ENCODE results near the gene ZNF628. TPM values are rescaled to one million over a fixed set of nuclear protein-coding genes. Genes with fewer than 3 reads are reported as not detected.
"Not testable (repeated sequence)": the region's sequence is repeated elsewhere in the genome, so short reads cannot be mapped to it uniquely, and the experiment has no call there.

ZNF628 gene
- total and polyA plus RNA-seq, 2 donors, result 1.1 to 4.8 TPM

DNA sequence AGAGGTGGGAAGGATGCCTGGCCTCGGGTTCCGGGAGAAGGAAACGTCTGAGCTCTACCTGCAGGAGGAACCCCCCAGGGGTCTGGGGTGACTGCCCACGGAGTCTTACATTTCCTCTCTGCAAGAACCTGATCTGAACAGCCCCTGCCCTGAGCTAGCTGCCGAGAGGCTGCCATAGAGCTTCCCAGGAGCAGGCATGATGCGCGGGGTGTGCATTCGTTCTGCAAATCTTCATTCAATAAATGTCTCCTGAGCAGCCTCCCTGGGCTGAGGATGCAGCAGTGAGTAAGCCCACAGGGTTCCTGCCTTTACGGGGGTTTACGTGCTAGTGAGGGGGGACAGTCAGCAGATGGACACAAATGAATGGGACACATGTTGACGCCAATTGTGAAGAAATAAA lies 31.8 kb upstream of the ZNF628 start:
- Histone ChIP-seq H3K4me3 (ENCODE audit: low read length in 2 of 2) (no peak overlapping the region), H3K36me3 (ENCODE audit: control insufficient read depth in 2 of 2, insufficient read depth in 2 of 2, low read length in 1 of 2) (no peaks in the 10 kb centered on the region), H3K9me3 (ENCODE audit: control insufficient read depth in 2 of 2, insufficient read depth in 1 of 2, low read length in 1 of 2) (peaks cover 0 to 15% of the 10 kb centered on the region in 2 donors), H3K27me3 (ENCODE audit: control insufficient read depth in 2 of 2, insufficient read depth in 1 of 2, low read length in 1 of 2) (peaks cover 61 to 92% of the 10 kb centered on the region in 2 donors), H3K27ac (ENCODE audit: low read depth in 1 of 2, low read length in 1 of 2) (no peak overlapping the region), H3K4me1 (ENCODE audit: control insufficient read depth in 2 of 2, insufficient read depth in 2 of 2, low read length in 2 of 2) (peaks cover 8 to 22% of the 10 kb centered on the region in 2 donors)
- DNase-seq (ENCODE audit: low read depth in 6 of 9, low spot score in 9 of 9), result no peak
- WGBS, result 49% methylated on average over 11 of the region's 11 CpGs

DNA sequence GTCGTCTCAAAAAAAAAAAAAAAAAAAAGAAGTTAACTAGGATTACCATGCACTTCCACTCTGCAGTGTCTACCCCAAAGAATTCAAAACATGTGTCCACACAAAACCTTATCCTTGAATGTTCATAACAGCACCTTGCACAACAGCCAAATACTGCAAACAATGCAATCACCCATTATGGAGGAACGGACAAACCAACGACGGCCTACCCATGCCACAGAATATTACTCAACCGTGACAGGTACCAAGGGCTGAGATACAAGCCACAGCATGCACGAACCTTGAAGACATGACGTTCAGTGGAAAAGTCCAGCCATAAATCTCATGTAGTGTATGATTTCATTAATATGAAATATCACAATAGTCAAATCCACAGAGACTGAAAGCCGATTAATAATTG lies 30.4 kb upstream of the ZNF628 start:
- Histone ChIP-seq H3K27me3 (ENCODE audit: control insufficient read depth in 2 of 2, insufficient read depth in 1 of 2, low read length in 1 of 2) (peaks cover 60 to 91% of the 10 kb centered on the region in 2 donors), H3K36me3 (ENCODE audit: control insufficient read depth in 2 of 2, insufficient read depth in 2 of 2, low read length in 1 of 2) (no peaks in the 10 kb centered on the region), H3K9me3 (ENCODE audit: control insufficient read depth in 2 of 2, insufficient read depth in 1 of 2, low read length in 1 of 2) (peaks cover 0 to 4% of the 10 kb centered on the region in 2 donors), H3K4me1 (ENCODE audit: control insufficient read depth in 2 of 2, insufficient read depth in 2 of 2, low read length in 2 of 2) (peaks cover 8 to 16% of the 10 kb centered on the region in 2 donors), H3K27ac (ENCODE audit: low read depth in 1 of 2, low read length in 1 of 2) (no peak overlapping the region), H3K4me3 (ENCODE audit: low read length in 2 of 2) (no peak overlapping the region)
- WGBS, result 73% methylated on average over 8 of the region's 8 CpGs
- no peak for DNase-seq (ENCODE audit: low read depth in 6 of 9, low spot score in 9 of 9)

DNA sequence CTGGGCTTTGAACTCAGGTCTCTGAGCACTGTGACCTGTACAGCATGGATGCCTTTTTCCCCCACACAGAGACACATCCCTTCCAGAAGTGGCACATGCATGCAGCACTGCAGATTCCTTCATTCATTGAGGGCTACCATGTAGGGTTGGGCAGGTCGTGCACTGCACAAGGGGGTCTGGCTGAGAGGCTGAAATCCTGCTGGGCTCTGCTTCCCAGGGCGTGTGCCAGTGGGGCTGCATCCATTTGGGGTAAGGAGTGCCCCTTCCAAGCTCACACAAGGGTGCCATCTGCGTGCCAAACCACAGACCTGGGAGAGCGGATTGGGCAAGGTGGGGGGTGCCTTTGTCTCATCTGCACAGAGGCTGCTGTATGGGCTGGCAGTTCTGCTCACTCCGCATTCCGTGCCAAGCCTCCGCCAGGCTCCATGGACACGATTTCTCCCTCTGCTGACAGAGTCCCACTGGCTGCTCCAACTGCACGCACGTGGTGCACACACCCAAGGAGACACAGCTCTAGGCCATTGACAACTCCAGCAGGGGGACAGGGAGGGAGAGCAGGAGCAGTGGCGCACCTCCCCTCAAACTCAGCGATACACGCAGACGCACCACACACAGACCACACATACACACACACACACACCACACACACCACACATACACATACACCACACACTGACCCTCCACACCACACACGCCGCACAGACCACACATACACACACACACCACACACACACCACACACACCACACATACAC lies 28.8 kb upstream of the ZNF628 start:
- Histone ChIP-seq H3K27me3 (ENCODE audit: control insufficient read depth in 2 of 2, insufficient read depth in 1 of 2, low read length in 1 of 2) (peaks cover 60 to 92% of the 10 kb centered on the region in 2 donors), H3K27ac (ENCODE audit: low read depth in 1 of 2, low read length in 1 of 2) (no peak overlapping the region), H3K36me3 (ENCODE audit: control insufficient read depth in 2 of 2, insufficient read depth in 2 of 2, low read length in 1 of 2) (no peaks in the 10 kb centered on the region), H3K9me3 (ENCODE audit: control insufficient read depth in 2 of 2, insufficient read depth in 1 of 2, low read length in 1 of 2) (no peaks in the 10 kb centered on the region), H3K4me3 (ENCODE audit: low read length in 2 of 2) (no peak overlapping the region), H3K4me1 (ENCODE audit: control insufficient read depth in 2 of 2, insufficient read depth in 2 of 2, low read length in 2 of 2) (peaks cover 17% of the 10 kb centered on the region in 2 donors)
- DNase-seq (ENCODE audit: low read depth in 6 of 9, low spot score in 9 of 9), result no peak
- 49% methylated on average over 16 of the region's 16 CpGs for WGBS

DNA sequence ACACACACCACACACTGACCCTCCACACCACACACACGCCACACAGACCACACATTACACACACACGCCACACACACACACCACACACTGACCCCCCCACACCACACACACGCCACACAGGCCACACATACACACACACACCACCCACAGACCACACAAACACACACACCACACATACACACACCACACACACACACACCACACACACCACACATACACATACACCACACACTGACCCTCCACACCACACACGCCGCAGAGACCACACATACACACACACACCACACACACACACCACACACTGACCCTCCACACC lies 28.3 kb upstream of the ZNF628 start:
- not testable (repeated sequence) for DNase-seq (ENCODE audit: low read depth in 6 of 9, low spot score in 9 of 9); H3K27ac ChIP-seq (ENCODE audit: low read depth in 1 of 2, low read length in 1 of 2); H3K9me3 ChIP-seq (ENCODE audit: control insufficient read depth in 2 of 2, insufficient read depth in 1 of 2, low read length in 1 of 2); H3K4me3 ChIP-seq (ENCODE audit: low read length in 2 of 2); H3K36me3 ChIP-seq (ENCODE audit: control insufficient read depth in 2 of 2, insufficient read depth in 2 of 2, low read length in 1 of 2)
- Histone ChIP-seq H3K4me1 (ENCODE audit: control insufficient read depth in 2 of 2, insufficient read depth in 2 of 2, low read length in 2 of 2) (peaks cover 16 to 18% of the 10 kb centered on the region in 2 donors), H3K27me3 (ENCODE audit: control insufficient read depth in 2 of 2, insufficient read depth in 1 of 2, low read length in 1 of 2) (peaks cover 55 to 92% of the 10 kb centered on the region in 2 donors)
- 95% methylated on average over 5 of the region's 5 CpGs for WGBS

DNA sequence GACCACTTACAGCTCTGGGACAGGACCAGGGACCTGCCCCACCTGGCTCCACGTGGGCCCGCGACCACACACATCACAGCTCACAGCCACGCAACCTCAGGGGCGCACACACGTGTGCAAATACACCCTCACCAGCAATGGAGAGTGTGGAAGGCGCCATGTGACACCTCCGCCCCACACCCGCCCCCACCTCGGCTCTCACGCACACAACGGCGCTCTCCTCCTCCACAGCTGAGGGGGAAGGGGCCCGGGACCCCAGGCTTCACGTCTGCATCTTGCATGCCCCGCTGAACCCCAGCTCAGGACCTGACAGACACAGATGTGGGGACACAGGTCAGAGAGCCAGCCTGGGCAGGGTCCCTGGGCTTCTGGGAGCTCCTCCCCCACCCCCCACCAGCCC lies 26.9 kb upstream of the ZNF628 start:
- Histone ChIP-seq H3K9me3 (ENCODE audit: control insufficient read depth in 2 of 2, insufficient read depth in 1 of 2, low read length in 1 of 2) (no peaks in the 10 kb centered on the region), H3K27ac (ENCODE audit: low read depth in 1 of 2, low read length in 1 of 2) (no peak overlapping the region), H3K4me3 (ENCODE audit: low read length in 2 of 2) (no peak overlapping the region), H3K4me1 (ENCODE audit: control insufficient read depth in 2 of 2, insufficient read depth in 2 of 2, low read length in 2 of 2) (peaks cover 13 to 15% of the 10 kb centered on the region in 2 donors), H3K27me3 (ENCODE audit: control insufficient read depth in 2 of 2, insufficient read depth in 1 of 2, low read length in 1 of 2) (peaks cover 45 to 88% of the 10 kb centered on the region in 2 donors), H3K36me3 (ENCODE audit: control insufficient read depth in 2 of 2, insufficient read depth in 2 of 2, low read length in 1 of 2) (no peaks in the 10 kb centered on the region)
- DNase-seq (ENCODE audit: low read depth in 6 of 9, low spot score in 9 of 9), result no peak
- WGBS, result 43% methylated on average over 16 of the region's 16 CpGs

DNA sequence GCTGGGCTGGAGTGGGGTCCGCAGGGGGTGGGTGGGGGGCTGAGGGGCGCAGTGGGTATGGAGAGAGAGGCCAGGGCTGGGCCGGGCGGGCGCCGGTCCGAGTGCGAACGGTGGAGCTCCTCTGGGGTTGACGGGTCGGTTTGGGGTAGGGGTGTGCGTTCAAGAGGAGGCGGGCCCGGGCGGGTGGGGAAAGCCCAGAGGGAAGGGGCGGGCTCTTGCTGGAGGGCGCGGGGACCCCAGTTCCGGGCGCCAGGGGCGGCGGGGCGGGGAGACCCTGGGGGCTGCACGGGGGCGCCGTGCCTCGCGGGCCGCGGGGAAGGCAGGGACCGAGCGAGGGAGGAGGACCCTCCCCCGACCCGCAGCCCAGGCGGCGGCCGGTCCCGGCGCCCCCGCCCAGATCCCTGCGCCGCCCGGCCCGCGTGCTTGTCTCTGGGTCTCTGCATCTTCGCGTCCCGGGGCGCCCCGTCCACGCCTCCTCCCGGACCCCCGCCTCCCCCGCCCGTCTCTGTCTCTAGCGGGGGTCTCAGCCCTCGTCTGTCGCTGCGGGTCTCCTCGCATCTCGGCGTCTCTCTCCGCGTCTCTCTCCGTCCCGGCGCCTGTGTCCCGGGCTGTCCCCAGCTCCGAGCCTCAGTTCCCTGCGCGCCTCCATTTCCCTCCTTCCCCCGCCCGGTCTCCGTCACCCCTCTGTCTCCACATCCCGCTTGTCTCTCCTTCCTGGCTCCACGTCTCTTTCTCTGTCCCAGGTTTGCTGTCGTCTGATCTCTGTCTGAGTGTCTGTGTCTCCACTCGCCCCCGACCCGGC lies 25.1 kb upstream of the ZNF628 start:
- Histone ChIP-seq H3K27ac (ENCODE audit: low read depth in 1 of 2, low read length in 1 of 2) (no peak overlapping the region), H3K36me3 (ENCODE audit: control insufficient read depth in 2 of 2, insufficient read depth in 2 of 2, low read length in 1 of 2) (peaks cover 0 to 4% of the 10 kb centered on the region in 2 donors), H3K27me3 (ENCODE audit: control insufficient read depth in 2 of 2, insufficient read depth in 1 of 2, low read length in 1 of 2) (peaks cover 32 to 71% of the 10 kb centered on the region in 2 donors), H3K9me3 (ENCODE audit: control insufficient read depth in 2 of 2, insufficient read depth in 1 of 2, low read length in 1 of 2) (no peaks in the 10 kb centered on the region), H3K4me3 (ENCODE audit: low read length in 2 of 2) (peak overlapping the region; percentile 18 to 49), H3K4me1 (ENCODE audit: control insufficient read depth in 2 of 2, insufficient read depth in 2 of 2, low read length in 2 of 2) (peaks cover 13 to 15% of the 10 kb centered on the region in 2 donors)
- peak in 1 of 9 donors; percentile 34 for DNase-seq (ENCODE audit: low read depth in 6 of 9, low spot score in 9 of 9)
- 3% methylated on average over 80 of the region's 80 CpGs for WGBS

DNA sequence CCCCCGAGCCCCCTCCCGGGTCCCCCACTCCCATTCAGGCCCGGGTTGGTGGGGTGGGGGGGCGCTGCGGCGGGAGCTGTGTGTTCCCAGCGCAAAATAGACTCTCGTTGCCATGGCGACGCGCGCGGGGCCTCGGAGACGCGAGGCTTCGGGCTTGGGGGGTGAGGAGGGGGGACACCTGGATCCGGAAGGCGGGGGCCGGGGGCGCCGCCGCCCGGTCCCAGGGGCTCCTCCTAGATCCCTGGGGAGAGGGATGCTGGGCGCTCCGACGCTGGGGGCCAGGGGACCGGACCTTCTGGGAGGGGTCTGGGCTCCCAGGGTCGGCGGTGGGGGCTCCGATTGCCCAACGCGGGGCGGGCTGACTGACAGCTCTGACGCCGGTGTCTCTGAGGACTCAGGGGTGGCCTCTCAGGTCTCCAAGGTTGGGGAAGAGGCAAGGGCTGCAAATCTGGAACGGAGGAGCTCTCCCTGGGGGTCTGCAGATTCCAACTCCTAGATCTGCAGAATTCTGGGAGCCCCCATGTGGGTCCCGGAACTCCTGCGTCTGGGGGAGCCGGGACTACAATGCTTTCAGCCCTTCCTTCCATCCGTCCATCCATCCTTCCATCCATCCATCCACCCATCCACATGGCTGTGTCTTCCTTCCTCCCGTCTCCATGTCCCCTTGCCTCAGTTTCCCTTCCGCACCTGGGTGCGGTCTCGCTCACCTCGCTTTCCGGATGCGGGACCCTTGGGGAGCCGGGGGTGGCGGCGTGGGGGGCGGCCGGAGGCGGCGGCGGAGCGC lies 24.3 kb upstream of the ZNF628 start:
- peak overlapping the region; percentile 18 to 49 for H3K4me3 ChIP-seq (ENCODE audit: low read length in 2 of 2)
- H3K9me3 ChIP-seq (ENCODE audit: control insufficient read depth in 2 of 2, insufficient read depth in 1 of 2, low read length in 1 of 2), result no peaks in the 10 kb centered on the region
- peaks cover 28 to 63% of the 10 kb centered on the region in 2 donors for H3K27me3 ChIP-seq (ENCODE audit: control insufficient read depth in 2 of 2, insufficient read depth in 1 of 2, low read length in 1 of 2)
- peaks cover 0 to 4% of the 10 kb centered on the region in 2 donors for H3K36me3 ChIP-seq (ENCODE audit: control insufficient read depth in 2 of 2, insufficient read depth in 2 of 2, low read length in 1 of 2)
- DNase-seq (ENCODE audit: low read depth in 6 of 9, low spot score in 9 of 9), result peak in 4 of 9 donors; percentile 41 to 72 (median 52)
- 5% methylated on average over 57 of the region's 57 CpGs for WGBS
- peaks cover 13 to 15% of the 10 kb centered on the region in 2 donors for H3K4me1 ChIP-seq (ENCODE audit: control insufficient read depth in 2 of 2, insufficient read depth in 2 of 2, low read length in 2 of 2)
- no peak overlapping the region for H3K27ac ChIP-seq (ENCODE audit: low read depth in 1 of 2, low read length in 1 of 2)

DNA sequence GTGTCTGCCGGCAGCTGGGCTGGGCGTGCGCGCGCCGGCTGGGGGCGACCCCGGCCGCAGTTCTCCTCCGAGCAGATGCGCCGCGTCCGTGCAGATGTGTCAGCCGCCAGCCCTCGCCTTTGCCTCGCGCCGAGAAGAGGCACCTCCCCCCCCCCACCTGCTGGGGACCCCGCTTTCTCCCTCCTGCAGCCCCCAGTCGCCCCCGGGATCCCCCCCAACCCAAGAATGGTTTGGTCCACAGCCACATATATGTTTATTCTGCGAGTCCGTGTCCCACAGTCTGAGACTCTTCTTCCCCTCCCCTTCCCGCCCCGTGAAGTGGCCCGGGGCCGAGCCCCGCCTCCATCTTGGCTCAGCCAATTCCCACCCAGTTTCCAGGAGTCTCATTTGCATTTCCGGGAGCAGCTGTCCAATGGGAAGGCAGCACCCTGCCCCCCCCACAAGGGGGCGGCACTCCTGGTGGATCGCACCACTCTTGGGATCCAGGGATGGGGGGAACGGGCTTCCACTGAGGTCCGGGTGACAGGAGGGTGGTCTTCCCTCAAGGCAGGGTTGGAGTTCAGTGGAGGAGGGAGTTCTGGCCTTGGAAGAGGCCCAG lies 23.6 kb upstream of the ZNF628 start:
- peak in 8 of 9 donors; percentile 57 to 88 (median 76) for DNase-seq (ENCODE audit: low read depth in 6 of 9, low spot score in 9 of 9)
- Histone ChIP-seq H3K4me1 (ENCODE audit: control insufficient read depth in 2 of 2, insufficient read depth in 2 of 2, low read length in 2 of 2) (peaks cover 13 to 15% of the 10 kb centered on the region in 2 donors), H3K4me3 (ENCODE audit: low read length in 2 of 2) (peak overlapping the region in 1 of 2 donors; percentile 49), H3K27ac (ENCODE audit: low read depth in 1 of 2, low read length in 1 of 2) (no peak overlapping the region), H3K27me3 (ENCODE audit: control insufficient read depth in 2 of 2, insufficient read depth in 1 of 2, low read length in 1 of 2) (peaks cover 26 to 56% of the 10 kb centered on the region in 2 donors), H3K36me3 (ENCODE audit: control insufficient read depth in 2 of 2, insufficient read depth in 2 of 2, low read length in 1 of 2) (peaks cover 0 to 4% of the 10 kb centered on the region in 2 donors), H3K9me3 (ENCODE audit: control insufficient read depth in 2 of 2, insufficient read depth in 1 of 2, low read length in 1 of 2) (no peaks in the 10 kb centered on the region)
- 26% methylated on average over 34 of the region's 34 CpGs for WGBS

Measured in thymus (tissue), 11 donors.